Muscle layer of colon (tissue), 2 donors: ENCODE data around the gene SLC6A7.

Source experiments
- H3K27ac ChIP-seq: one replicate; pipeline ENCODE4 v1.7.0; 2013; ENCODE audit warnings: low read depth, mild to moderate bottlenecking, low read length, moderate library complexity
- H3K27me3 ChIP-seq, 2 donors: one replicate each; pipeline ENCODE4 v1.7.0; 2013; ENCODE audit warnings: low read length in 2 of 2, mild to moderate bottlenecking in 2 of 2; ENCODE audit not compliant: insufficient read depth in 2 of 2, control insufficient read depth in 1 of 2
- H3K36me3 ChIP-seq: one replicate; pipeline ENCODE4 v1.7.0; 2013; ENCODE audit warnings: mild to moderate bottlenecking, low read length; ENCODE audit not compliant: insufficient read depth
- H3K4me1 ChIP-seq: one replicate; pipeline ENCODE4 v1.7.0; 2013; ENCODE audit warnings: mild to moderate bottlenecking, low read length; ENCODE audit not compliant: insufficient read depth
- H3K4me3 ChIP-seq, 2 donors: one replicate each; pipeline ENCODE4 v1.7.0; 2013; ENCODE audit warnings: low read length in 2 of 2, low read depth in 1 of 2, mild to moderate bottlenecking in 1 of 2, moderate library complexity in 1 of 2
- H3K9ac ChIP-seq: one replicate; pipeline ENCODE4 v1.7.0; 2013; ENCODE audit warnings: low read length
- H3K9me3 ChIP-seq: one replicate; pipeline ENCODE4 v1.7.0; 2013; ENCODE audit warnings: mild to moderate bottlenecking, low read length
- donor health status: abdominal sarcoma.
- donor health status: Adenocarcinoma of cecum.

Gene SLC6A7

DNA sequence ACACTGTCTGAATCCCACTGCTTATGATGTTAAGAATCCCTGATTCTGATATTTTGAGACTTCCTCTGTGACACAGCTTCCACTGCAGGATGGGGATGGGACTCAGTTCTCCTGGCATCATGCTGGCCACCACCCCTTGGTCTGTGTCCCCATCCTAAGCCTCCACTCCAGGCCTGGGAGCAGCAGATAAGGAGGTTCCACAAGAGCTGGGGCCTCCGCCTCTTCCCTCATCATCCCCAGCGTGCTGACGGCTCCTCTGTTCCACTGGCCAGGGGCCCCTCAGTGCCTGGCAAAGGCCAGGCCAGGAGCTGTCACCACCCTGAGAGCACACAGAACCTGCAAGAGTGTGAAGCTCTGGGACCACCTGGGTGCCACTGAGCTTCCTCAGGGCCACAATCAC, 59.1 kb downstream of the SLC6A7 start:
- Histone ChIP-seq H3K9ac (no peak overlapping the region), H3K27ac (no peak overlapping the region), H3K4me3 (no peak overlapping the region)

DNA sequence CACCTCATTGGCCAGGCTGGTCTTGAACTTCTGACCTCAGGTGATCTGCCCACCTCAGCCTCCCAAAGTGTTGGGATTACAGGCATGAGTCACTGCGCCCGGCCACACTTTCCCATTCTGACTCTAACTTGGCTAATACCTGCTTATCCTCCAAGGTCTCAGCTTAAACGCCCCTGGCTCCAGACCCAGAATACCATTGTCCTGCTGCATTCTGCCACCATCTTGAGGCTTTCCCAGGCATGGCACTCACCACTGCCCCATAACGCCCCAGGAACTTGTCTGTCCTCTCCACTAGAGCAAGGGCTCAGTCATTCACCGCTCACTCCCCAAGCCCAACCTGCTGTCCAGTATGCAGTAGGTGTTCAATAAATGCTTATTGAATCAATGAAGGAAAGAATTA, 59.9 kb downstream of the SLC6A7 start:
- H3K4me3 ChIP-seq: no peak overlapping the region
- H3K27me3 ChIP-seq: no peaks in the 10 kb centered on the region
- H3K9me3 ChIP-seq: no peaks in the 10 kb centered on the region
- H3K4me1 ChIP-seq: peaks cover 14% of the 10 kb centered on the region
- H3K36me3 ChIP-seq: no peaks in the 10 kb centered on the region
- no peak overlapping the region for H3K9ac ChIP-seq
- H3K27ac ChIP-seq: no peak overlapping the region

More for the DNA sequence above, 59.1 kb downstream of the SLC6A7 start:
- no peaks in the 10 kb centered on the region for H3K27me3 ChIP-seq
- H3K4me1 ChIP-seq: peaks cover 21% of the 10 kb centered on the region
- H3K36me3 ChIP-seq: no peaks in the 10 kb centered on the region
- H3K9me3 ChIP-seq: no peaks in the 10 kb centered on the region

DNA sequence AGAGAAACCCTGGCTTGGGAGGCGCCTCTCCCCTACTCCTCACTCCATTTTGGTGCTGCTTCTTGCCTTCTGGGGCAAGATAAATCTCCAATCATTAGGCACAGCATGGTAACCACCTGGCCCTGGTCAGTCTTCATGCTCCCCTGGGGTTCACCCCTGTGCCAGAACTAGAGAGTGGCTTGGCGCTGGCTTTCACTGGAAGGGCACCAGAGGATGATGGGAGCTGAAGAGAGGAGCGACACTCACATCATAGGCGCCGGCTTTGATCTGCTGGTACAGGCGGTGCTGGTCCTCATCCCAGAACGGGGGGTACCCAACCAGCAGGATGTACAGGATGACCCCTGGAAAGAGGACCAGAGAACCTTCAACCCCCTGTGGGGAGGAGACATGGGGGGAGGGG, 61.6 kb downstream of the SLC6A7 start:
- H3K4me1 ChIP-seq: no peaks in the 10 kb centered on the region
- no peak overlapping the region for H3K9ac ChIP-seq
- H3K27ac ChIP-seq: no peak overlapping the region
- H3K36me3 ChIP-seq: no peaks in the 10 kb centered on the region
- no peaks in the 10 kb centered on the region for H3K27me3 ChIP-seq
- no peaks in the 10 kb centered on the region for H3K9me3 ChIP-seq
- no peak overlapping the region for H3K4me3 ChIP-seq

DNA sequence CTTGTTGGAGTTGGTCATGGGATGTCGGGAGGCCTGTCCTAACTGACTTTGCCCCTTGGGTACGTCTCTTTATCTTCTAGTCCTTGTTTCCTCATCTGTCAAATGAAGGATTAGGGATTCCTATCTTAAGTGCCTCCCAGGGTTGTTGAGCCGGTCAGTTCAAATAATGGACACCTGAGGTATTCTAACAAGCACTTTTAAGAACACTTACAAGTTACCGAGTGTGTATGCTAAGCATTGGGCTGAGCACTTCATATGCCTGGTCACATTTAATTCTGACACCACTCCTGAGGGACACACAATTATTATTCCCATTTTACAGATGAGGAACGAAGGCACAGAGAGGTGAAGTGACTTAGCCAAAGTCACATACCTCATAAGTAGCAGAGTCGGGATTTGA, 62.6 kb downstream of the SLC6A7 start:
- no peaks in the 10 kb centered on the region for H3K27me3 ChIP-seq
- H3K27ac ChIP-seq: no peak overlapping the region
- no peak overlapping the region for H3K4me3 ChIP-seq
- H3K36me3 ChIP-seq: no peaks in the 10 kb centered on the region
- H3K9me3 ChIP-seq: no peaks in the 10 kb centered on the region
- H3K4me1 ChIP-seq: no peaks in the 10 kb centered on the region
- no peak overlapping the region for H3K9ac ChIP-seq

DNA sequence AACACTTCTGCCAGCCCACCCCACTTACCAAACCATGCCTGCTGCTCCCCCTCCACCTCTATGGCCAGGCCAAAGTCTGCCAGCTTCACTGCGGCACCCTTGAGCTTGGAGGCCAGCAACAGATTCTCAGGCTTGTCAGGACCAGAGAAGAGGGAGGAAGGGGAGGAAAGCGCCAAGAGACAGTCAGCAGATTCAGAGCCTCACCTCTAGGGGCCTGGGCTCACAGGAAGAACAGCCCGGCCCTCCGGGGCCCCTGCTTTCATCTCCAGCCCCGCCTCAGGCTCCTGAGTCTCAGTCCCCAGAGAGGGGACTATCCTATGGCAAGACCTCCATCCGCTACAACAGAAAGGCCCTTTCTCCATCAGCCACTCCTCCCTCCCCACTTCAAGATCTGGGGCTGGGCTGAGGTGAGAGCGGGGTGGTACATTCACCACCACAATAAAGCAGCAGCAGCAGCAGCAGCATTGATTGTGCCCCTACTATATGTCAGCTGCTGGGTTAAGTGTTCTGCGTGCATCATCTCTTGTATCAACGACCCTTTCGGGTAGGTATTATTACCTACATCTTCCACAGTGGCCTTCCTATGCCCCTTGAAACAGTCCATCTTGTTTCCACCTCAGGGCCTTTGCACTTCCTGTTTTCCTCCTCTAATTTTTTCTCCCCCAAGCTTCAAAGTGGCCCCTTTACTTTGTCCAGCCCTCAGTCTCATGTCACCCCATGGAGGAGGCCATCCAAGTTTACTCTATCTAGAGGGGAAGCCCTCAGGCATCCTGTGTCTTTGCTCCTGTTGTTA, 63.8 kb downstream of the SLC6A7 start:
- Histone ChIP-seq H3K27me3 (no peaks in the 10 kb centered on the region), H3K27ac (no peak overlapping the region), H3K9ac (no peak overlapping the region), H3K4me3 (no peak overlapping the region), H3K9me3 (no peaks in the 10 kb centered on the region), H3K4me1 (no peaks in the 10 kb centered on the region), H3K36me3 (no peaks in the 10 kb centered on the region)

DNA sequence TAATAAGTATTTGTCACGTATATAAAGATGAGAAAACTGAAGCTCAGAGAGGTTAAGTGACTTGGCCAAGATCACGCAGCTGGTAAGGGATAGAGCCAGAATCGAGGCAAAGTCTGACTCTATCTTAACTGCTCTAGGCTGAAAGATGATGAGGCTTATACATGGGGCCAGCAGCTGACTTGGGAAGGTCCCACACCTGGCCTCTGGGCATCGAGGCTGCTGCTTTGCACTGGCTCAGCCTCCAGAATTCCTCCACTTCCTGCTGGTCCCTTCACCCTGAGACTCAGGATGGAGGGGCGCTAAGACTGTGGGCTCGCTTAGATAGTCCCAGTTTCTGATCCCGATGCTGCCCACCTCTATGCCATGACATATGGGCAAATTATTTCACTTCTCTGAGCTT, 64.5 kb downstream of the SLC6A7 start:
- H3K9ac ChIP-seq: no peak overlapping the region
- no peaks in the 10 kb centered on the region for H3K27me3 ChIP-seq
- no peak overlapping the region for H3K4me3 ChIP-seq
- no peaks in the 10 kb centered on the region for H3K36me3 ChIP-seq
- no peaks in the 10 kb centered on the region for H3K9me3 ChIP-seq
- H3K27ac ChIP-seq: no peak overlapping the region
- no peaks in the 10 kb centered on the region for H3K4me1 ChIP-seq

DNA sequence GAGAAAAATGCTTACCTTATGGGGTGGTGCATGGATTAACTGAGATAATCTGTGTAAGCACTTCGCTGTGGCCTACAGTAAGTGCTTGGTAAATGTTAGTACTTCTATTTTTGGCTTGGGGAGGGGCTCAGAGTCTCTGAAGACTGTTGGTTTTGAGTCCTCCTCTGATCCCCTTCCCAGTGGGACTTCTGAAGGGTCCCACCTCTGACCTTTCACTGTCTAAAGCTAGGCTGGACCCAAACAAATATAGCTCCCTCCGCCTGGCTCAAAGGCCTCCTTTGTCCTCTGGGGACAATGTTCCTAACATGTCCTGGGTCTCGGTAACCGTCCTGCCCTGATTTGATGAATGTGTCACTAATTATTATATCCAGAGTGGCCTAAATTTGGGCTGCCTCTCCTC, 64.9 kb downstream of the SLC6A7 start:
- Histone ChIP-seq H3K36me3 (no peaks in the 10 kb centered on the region), H3K9ac (no peak overlapping the region), H3K9me3 (no peaks in the 10 kb centered on the region), H3K27ac (no peak overlapping the region), H3K4me3 (no peak overlapping the region), H3K27me3 (no peaks in the 10 kb centered on the region), H3K4me1 (no peaks in the 10 kb centered on the region)

DNA sequence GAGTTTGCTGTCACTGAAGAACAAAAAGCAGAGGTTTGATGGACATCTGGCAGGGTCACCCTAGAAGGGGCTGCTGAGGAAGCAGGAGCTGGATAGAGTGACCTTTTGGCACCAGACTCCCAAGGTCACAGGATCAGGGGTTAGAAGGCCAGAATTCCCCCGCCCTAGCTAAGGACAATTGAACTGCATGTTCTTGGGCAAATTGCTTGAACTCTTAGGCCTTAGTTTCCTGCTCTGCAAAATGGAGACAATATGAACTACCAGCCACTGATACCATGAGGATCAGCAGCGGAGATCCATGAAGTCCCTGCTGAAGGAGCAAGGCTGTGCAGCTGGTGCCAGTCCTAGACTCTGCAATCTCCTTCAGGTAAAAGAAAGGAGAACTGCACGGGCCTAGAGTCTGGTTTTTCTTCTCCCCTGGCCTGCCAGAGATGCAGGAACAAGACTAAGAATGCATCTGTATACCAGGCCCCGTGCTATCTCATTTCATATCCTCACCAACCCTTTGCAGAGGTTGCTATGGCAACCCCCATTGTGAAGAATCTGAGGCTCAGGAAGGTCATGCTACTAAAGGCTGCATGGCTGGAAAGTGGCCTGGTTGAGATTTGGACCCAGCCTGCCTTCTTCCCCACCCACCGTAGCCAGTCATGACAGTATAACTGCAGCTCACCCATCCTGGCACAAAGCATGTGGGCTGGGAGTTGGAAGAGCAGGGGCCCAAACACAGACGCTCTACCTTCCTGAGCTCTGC, 66.0 kb downstream of the SLC6A7 start:
- Histone ChIP-seq H3K27ac (no peak overlapping the region), H3K27me3 (no peaks in the 10 kb centered on the region), H3K4me3 (no peak overlapping the region), H3K9me3 (no peaks in the 10 kb centered on the region), H3K36me3 (no peaks in the 10 kb centered on the region), H3K4me1 (no peaks in the 10 kb centered on the region), H3K9ac (no peak overlapping the region)

DNA sequence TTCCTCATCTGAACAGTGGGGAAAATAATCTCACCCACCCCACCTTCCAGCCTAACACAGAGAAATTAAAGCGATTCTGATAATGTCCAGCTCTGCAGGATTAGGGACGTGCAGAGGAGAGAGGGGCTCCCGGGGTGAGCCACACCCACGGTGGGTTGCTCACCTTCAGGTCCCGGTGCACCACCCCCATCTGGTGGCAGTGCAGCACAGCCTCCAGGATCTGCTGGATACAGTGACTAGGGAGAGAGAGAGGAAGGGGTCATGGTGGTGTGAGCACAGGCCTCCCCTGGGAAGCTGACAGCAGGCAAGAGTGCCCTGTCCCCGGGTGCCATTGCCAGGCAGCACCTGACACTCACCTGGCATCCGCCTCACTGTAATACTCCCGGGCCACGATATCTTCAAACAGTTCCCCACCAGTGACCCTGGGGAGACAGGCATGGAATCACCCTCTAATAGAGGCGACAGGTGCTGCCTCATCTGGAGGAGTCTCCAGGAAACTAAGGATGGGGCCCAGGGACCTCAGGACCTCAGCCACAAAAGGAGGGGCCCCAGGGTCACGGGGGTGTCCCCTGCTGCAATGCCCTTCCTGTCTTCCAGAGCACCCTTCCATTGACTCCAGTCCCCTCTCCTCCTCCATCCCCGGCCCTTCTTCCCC, 66.7 kb downstream of the SLC6A7 start:
- Histone ChIP-seq H3K9ac (no peak overlapping the region), H3K9me3 (no peaks in the 10 kb centered on the region), H3K27me3 (no peaks in the 10 kb centered on the region), H3K27ac (no peak overlapping the region), H3K4me3 (no peak overlapping the region), H3K36me3 (no peaks in the 10 kb centered on the region), H3K4me1 (no peaks in the 10 kb centered on the region)

DNA sequence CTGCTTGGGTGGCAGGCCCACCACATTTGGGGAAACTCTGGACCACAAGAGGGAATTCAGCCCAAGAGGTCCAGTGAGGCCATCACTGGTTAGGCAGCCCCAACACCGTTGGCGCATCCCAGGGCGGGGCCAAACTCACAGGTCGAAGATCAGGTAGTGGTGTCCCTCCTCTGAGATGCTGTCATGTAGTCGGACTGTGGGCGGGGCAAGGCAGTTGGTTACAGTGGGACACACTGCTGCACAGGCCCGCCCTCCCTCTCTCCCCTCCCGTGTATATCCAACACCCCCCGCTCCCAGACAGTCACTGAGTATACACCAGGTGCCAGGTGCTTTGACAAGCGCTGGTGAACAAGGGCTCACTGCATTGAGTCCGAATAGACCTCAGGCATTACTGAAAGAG, 67.6 kb downstream of the SLC6A7 start:
- H3K9ac ChIP-seq: no peak overlapping the region
- no peaks in the 10 kb centered on the region for H3K4me1 ChIP-seq
- H3K4me3 ChIP-seq: no peak overlapping the region
- no peaks in the 10 kb centered on the region for H3K36me3 ChIP-seq
- H3K9me3 ChIP-seq: no peaks in the 10 kb centered on the region
- H3K27me3 ChIP-seq: no peaks in the 10 kb centered on the region
- H3K27ac ChIP-seq: no peak overlapping the region

DNA sequence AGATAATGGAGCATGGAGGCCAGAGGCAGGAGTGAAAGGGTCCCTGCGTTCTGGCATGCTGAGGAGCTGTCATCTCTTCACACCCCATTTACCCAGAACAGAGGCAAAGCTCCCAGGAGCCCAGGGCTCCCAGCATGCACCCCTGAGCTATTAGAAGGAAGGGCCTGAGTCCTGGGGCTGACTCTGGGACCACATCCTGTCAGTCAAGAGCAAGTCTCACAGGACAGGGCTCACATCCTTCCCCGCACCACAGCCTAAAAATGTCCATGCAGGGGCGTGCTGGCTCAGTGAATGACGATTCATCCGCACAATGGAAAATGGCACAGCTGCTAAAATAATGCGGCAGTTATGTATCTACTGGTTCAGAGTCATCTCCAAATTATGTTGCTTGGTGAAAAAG, 68.3 kb downstream of the SLC6A7 start:
- no peak overlapping the region for H3K4me3 ChIP-seq
- no peak overlapping the region for H3K27ac ChIP-seq
- H3K4me1 ChIP-seq: no peaks in the 10 kb centered on the region
- H3K9me3 ChIP-seq: no peaks in the 10 kb centered on the region
- no peaks in the 10 kb centered on the region for H3K27me3 ChIP-seq
- no peaks in the 10 kb centered on the region for H3K36me3 ChIP-seq
- no peak overlapping the region for H3K9ac ChIP-seq
